Liver (tissue), 9 donors: ENCODE measurements around the gene STK11. TPM values are rescaled to one million over a fixed set of nuclear protein-coding genes. Genes with fewer than 3 reads are reported as not detected.

ENCODE experiments used
- DNase-seq: peaks from one replicate; pipeline ENCODE4 v3.0.0-alpha.2; 2017; ENCODE audit warnings: low spot score
- H3K27ac ChIP-seq, 2 donors: one replicate each; pipeline ENCODE4 v1.7.0; 2013; ENCODE audit warnings: inconsistent platforms in 2 of 2, low read length in 2 of 2, control low read depth in 1 of 2, low read depth in 1 of 2, mild to moderate bottlenecking in 1 of 2
- H3K27me3 ChIP-seq, 4 donors: one replicate each; pipeline versions ENCODE4 v1.6.1 to v1.7.0; 2013; ENCODE audit warnings: low read length in 3 of 4, inconsistent platforms in 1 of 4, mild to moderate bottlenecking in 1 of 4, moderate library complexity in 1 of 4; ENCODE audit not compliant: control insufficient read depth in 4 of 4, insufficient read depth in 4 of 4
- H3K36me3 ChIP-seq, 4 donors: one replicate each; pipeline versions ENCODE4 v1.6.1 to v1.7.0; 2013; ENCODE audit warnings: low read length in 3 of 4, mild to moderate bottlenecking in 3 of 4, low read depth in 1 of 4, moderate library complexity in 1 of 4; ENCODE audit not compliant: control insufficient read depth in 4 of 4, insufficient read depth in 3 of 4
- H3K4me1 ChIP-seq, 4 donors: one replicate each; pipeline versions ENCODE4 v1.6.1 to v1.7.0; 2013; ENCODE audit warnings: low read length in 3 of 4, mild to moderate bottlenecking in 3 of 4, moderate library complexity in 1 of 4; ENCODE audit not compliant: control insufficient read depth in 4 of 4, insufficient read depth in 4 of 4
- H3K4me3 ChIP-seq, 3 donors: one replicate each; pipeline versions ENCODE4 v1.6.1 to v1.7.0; 2013; ENCODE audit warnings: low read length in 3 of 3, control low read depth in 1 of 3, low read depth in 1 of 3, mild to moderate bottlenecking in 1 of 3
- H3K9ac ChIP-seq, 2 donors: one replicate each; pipeline ENCODE4 v1.7.0; 2013; ENCODE audit warnings: low read length in 2 of 2, mild to moderate bottlenecking in 2 of 2, moderate library complexity in 2 of 2, control low read depth in 1 of 2, low read depth in 1 of 2
- H3K9me3 ChIP-seq, 4 donors: one replicate each; pipeline versions ENCODE4 v1.6.1 to v1.7.0; 2013; ENCODE audit warnings: low read length in 3 of 4; ENCODE audit not compliant: control insufficient read depth in 4 of 4
- ATF3 ChIP-seq: IDR thresholded peaks from 2 replicates; pipeline ENCODE4 v1.6.1; 2016; ENCODE audit warnings: antibody characterized with exemption
- EGR1 ChIP-seq, 2 donors: IDR thresholded peaks; 2 replicates each; pipeline ENCODE4 v1.6.1; 2016 to 2018; ENCODE audit warnings: antibody characterized with exemption in 2 of 2, low read depth in 2 of 2
- FOXA1 ChIP-seq: IDR thresholded peaks from 2 replicates; pipeline ENCODE4 v1.6.1; 2016; ENCODE audit warnings: antibody characterized with exemption
- FOXA2 ChIP-seq: IDR thresholded peaks from 2 replicates; pipeline ENCODE4 v1.6.1; 2016; ENCODE audit warnings: antibody characterized with exemption
- GABPA ChIP-seq, 2 donors: IDR thresholded peaks in 1 of 2; conservative IDR thresholded peaks in 1 of 2; 2 replicates each; pipeline ENCODE4 v1.6.1; 2016; ENCODE audit warnings: antibody characterized with exemption in 2 of 2, mild to moderate bottlenecking in 1 of 2, moderate library complexity in 1 of 2
- HNF4A ChIP-seq, 2 donors: conservative IDR thresholded peaks; 2 replicates each; pipeline ENCODE4 v1.6.1; 2016; ENCODE audit warnings: antibody characterized with exemption in 2 of 2, mild to moderate bottlenecking in 2 of 2
- HNF4G ChIP-seq: IDR thresholded peaks from 2 replicates; pipeline ENCODE4 v1.6.1; 2016; ENCODE audit warnings: antibody characterized with exemption
- JUND ChIP-seq, 2 donors: IDR thresholded peaks; 2 replicates each; pipeline ENCODE4 v1.6.1; 2016; ENCODE audit warnings: antibody characterized with exemption in 2 of 2
- MAX ChIP-seq: IDR thresholded peaks from 2 replicates; pipeline ENCODE4 v1.6.1; 2016; ENCODE audit warnings: antibody characterized with exemption
- NR2F2 ChIP-seq: IDR thresholded peaks from 2 replicates; pipeline ENCODE4 v1.6.1; 2016; ENCODE audit warnings: antibody characterized with exemption
- RAD21 ChIP-seq, 2 donors: IDR thresholded peaks; 2 replicates each; pipeline ENCODE4 v1.6.1; 2016; ENCODE audit warnings: antibody characterized with exemption in 2 of 2, mild to moderate bottlenecking in 2 of 2
- RXRA ChIP-seq, 2 donors: IDR thresholded peaks; 2 replicates each; pipeline ENCODE4 v1.6.1; 2017 to 2018; ENCODE audit warnings: antibody characterized with exemption in 2 of 2, mild to moderate bottlenecking in 1 of 2
- SP1 ChIP-seq: IDR thresholded peaks from 2 replicates; pipeline ENCODE4 v1.6.1; 2018; ENCODE audit warnings: antibody characterized with exemption, mild to moderate bottlenecking
- TAF1 ChIP-seq: conservative IDR thresholded peaks from 2 replicates; pipeline ENCODE4 v1.6.1; 2016; ENCODE audit warnings: antibody characterized with exemption, mild to moderate bottlenecking
- YY1 ChIP-seq: IDR thresholded peaks from 2 replicates; pipeline ENCODE4 v1.6.1; 2016; ENCODE audit warnings: antibody characterized with exemption, mild to moderate bottlenecking
- WGBS: extraction: QIAGEN DNeasy Blood & Tissue Kit; methylation state at CpG from one replicate; pipeline ENCODE4 v1.1.7; 2013; 5-methylcytosine and 5-hydroxymethylcytosine counted together
- polyA plus RNA-seq, 2 donors: library from polyadenylated mRNA; stranded (reverse) in 1 of 2; unstranded in 1 of 2; fragments of 200-250 nt in 1 of 2; fragments of >200 nt in 1 of 2; fragmentation: Nextera tagmentation in 1 of 2; extraction: Ambion mirVana in 1 of 2; gene quantifications; one replicate each; pipeline versions ENCODE4 v1.2.1 to v1.2.3, GENCODE V29; 2013 to 2015
- total RNA-seq, 2 donors: library from RNA; depleted of rRNA; stranded (reverse); fragments of >200 nt; gene quantifications; one replicate each; pipeline ENCODE4 v1.2.3, GENCODE V29; 2014
- TF ChIP-seq, protein P1 (sequence below): IDR thresholded peaks from 2 replicates; pipeline ENCODE4 v1.6.1; 2016; ENCODE audit warnings: antibody characterized with exemption
- TF ChIP-seq, protein P2 (sequence below): fragments of 150-350 bp; IDR thresholded peaks from 2 replicates; pipeline ENCODE4 v1.5.1; 2017; ENCODE audit warnings: improper control_type of control experiment, low read depth, low read length; ENCODE audit not compliant: missing input control
- TF ChIP-seq, protein P3 (sequence below): IDR thresholded peaks from 2 replicates; pipeline ENCODE4 v1.6.1; 2016; ENCODE audit warnings: antibody characterized with exemption, mild to moderate bottlenecking
- donor health status: healthy.
- donor health status: healthy.
- donor health status: healthy.
- donor health status: healthy.
- donor health status: healthy.

The STK11 gene
- total and polyA plus RNA-seq, 4 donors, result 3.0 to 126 (median 35.5) TPM

DNA sequence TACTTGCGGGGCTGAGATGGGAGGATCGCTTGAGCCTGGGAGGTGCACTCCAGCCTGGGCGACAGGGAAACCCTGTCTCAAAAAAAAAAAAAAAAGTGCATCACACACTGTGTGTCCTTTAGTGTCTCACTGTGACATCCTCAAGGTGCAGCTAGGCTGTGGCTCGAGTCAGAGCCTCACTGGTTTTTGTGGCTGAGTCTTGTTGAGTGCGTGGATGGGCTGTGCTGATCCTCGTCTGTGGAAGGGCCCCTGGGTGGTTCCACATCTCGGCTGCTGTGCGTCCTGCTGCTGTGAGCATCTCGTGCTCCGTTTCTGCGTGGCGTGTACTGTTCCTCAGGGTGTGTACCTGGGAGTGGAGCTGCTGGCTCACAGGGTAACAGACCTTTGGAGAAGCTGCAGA lies 11.2 kb downstream of the STK11 start:
- Histone ChIP-seq H3K9me3 (no peaks in the 10 kb centered on the region), H3K9ac (no peak overlapping the region), H3K4me3 (no peak overlapping the region), H3K4me1 (peaks cover 15 to 40% (median 31%) of the 10 kb centered on the region in 4 donors), H3K36me3 (peaks cover 0 to 9% (median 6%) of the 10 kb centered on the region in 4 donors), H3K27ac (no peak overlapping the region), H3K27me3 (no peaks in the 10 kb centered on the region)
- TF ChIP-seq GABPA (IDR thresholded peaks at IDR 0.05 in 1 of 2, conservative IDR thresholded peaks at IDR 0.05 in 1 of 2) (no peak), JUND (IDR thresholded peaks at IDR 0.05) (no peak), YY1 (no peak), FOXA2 (no peak), EGR1 (IDR thresholded peaks at IDR 0.05; ENCODE audit: low read depth in 2 of 2) (no peak), RXRA (IDR thresholded peaks at IDR 0.05) (no peak), TAF1 (no peak), SP1 (no peak), ATF3 (no peak), HNF4G (no peak), NR2F2 (no peak), FOXA1 (no peak), MAX (no peak), RAD21 (IDR thresholded peaks at IDR 0.05) (no peak), HNF4A (conservative IDR thresholded peaks at IDR 0.05) (no peak)
- TF ChIP-seq, protein P1, sequence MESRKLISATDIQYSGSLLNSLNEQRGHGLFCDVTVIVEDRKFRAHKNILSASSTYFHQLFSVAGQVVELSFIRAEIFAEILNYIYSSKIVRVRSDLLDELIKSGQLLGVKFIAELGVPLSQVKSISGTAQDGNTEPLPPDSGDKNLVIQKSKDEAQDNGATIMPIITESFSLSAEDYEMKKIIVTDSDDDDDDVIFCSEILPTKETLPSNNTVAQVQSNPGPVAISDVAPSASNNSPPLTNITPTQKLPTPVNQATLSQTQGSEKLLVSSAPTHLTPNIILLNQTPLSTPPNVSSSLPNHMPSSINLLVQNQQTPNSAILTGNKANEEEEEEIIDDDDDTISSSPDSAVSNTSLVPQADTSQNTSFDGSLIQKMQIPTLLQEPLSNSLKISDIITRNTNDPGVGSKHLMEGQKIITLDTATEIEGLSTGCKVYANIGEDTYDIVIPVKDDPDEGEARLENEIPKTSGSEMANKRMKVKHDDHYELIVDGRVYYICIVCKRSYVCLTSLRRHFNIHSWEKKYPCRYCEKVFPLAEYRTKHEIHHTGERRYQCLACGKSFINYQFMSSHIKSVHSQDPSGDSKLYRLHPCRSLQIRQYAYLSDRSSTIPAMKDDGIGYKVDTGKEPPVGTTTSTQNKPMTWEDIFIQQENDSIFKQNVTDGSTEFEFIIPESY, result no peak
- TF ChIP-seq, protein P2, sequence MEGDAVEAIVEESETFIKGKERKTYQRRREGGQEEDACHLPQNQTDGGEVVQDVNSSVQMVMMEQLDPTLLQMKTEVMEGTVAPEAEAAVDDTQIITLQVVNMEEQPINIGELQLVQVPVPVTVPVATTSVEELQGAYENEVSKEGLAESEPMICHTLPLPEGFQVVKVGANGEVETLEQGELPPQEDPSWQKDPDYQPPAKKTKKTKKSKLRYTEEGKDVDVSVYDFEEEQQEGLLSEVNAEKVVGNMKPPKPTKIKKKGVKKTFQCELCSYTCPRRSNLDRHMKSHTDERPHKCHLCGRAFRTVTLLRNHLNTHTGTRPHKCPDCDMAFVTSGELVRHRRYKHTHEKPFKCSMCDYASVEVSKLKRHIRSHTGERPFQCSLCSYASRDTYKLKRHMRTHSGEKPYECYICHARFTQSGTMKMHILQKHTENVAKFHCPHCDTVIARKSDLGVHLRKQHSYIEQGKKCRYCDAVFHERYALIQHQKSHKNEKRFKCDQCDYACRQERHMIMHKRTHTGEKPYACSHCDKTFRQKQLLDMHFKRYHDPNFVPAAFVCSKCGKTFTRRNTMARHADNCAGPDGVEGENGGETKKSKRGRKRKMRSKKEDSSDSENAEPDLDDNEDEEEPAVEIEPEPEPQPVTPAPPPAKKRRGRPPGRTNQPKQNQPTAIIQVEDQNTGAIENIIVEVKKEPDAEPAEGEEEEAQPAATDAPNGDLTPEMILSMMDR, result no peak
- TF ChIP-seq, protein P3, sequence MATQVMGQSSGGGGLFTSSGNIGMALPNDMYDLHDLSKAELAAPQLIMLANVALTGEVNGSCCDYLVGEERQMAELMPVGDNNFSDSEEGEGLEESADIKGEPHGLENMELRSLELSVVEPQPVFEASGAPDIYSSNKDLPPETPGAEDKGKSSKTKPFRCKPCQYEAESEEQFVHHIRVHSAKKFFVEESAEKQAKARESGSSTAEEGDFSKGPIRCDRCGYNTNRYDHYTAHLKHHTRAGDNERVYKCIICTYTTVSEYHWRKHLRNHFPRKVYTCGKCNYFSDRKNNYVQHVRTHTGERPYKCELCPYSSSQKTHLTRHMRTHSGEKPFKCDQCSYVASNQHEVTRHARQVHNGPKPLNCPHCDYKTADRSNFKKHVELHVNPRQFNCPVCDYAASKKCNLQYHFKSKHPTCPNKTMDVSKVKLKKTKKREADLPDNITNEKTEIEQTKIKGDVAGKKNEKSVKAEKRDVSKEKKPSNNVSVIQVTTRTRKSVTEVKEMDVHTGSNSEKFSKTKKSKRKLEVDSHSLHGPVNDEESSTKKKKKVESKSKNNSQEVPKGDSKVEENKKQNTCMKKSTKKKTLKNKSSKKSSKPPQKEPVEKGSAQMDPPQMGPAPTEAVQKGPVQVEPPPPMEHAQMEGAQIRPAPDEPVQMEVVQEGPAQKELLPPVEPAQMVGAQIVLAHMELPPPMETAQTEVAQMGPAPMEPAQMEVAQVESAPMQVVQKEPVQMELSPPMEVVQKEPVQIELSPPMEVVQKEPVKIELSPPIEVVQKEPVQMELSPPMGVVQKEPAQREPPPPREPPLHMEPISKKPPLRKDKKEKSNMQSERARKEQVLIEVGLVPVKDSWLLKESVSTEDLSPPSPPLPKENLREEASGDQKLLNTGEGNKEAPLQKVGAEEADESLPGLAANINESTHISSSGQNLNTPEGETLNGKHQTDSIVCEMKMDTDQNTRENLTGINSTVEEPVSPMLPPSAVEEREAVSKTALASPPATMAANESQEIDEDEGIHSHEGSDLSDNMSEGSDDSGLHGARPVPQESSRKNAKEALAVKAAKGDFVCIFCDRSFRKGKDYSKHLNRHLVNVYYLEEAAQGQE, result no peak
- 92% methylated on average over 12 of the region's 12 CpGs for WGBS
- DNase-seq, result no peak

DNA sequence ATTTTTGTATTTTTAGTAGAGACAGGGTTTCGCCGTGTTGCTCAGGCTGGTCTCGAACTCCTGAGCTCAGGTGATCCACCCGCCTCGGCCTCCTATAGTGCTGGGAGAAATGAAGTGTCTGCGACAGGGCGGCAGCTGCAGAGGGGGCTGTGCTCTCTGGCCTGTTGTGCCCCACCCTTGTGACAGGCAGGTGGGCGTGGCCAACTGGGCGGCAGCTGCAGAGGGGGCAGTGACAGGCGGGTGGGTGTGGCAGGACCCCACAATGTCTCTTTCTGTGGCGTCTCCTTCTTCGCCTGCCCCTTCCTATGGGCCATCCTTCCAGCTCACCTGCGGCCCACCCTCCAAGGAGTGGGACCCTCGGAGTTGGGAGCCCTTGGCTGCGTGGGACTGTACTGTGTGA lies 11.8 kb downstream of the STK11 start:
- no peak for DNase-seq
- Histone ChIP-seq H3K27me3 (no peaks in the 10 kb centered on the region), H3K27ac (no peak overlapping the region), H3K9ac (no peak overlapping the region), H3K4me3 (no peak overlapping the region), H3K9me3 (no peaks in the 10 kb centered on the region), H3K36me3 (peaks cover 0 to 9% (median 6%) of the 10 kb centered on the region in 4 donors), H3K4me1 (peaks cover 13 to 34% (median 26%) of the 10 kb centered on the region in 4 donors)
- TF ChIP-seq, protein P2, result no peak
- no peak for TF ChIP-seq NR2F2
- no peak for TF ChIP-seq JUND (IDR thresholded peaks at IDR 0.05)
- TF ChIP-seq ATF3, result no peak
- TF ChIP-seq, protein P3, result no peak
- 91% methylated on average over 15 of the region's 15 CpGs for WGBS
